COLO829 (cell line): ENCODE measurements around the gene LMAN1L.

Source experiments
- DNase-seq: peaks from one replicate; pipeline ENCODE4 v3.0.0; 2012; ENCODE audit warnings: low spot score

LMAN1L gene

DNA sequence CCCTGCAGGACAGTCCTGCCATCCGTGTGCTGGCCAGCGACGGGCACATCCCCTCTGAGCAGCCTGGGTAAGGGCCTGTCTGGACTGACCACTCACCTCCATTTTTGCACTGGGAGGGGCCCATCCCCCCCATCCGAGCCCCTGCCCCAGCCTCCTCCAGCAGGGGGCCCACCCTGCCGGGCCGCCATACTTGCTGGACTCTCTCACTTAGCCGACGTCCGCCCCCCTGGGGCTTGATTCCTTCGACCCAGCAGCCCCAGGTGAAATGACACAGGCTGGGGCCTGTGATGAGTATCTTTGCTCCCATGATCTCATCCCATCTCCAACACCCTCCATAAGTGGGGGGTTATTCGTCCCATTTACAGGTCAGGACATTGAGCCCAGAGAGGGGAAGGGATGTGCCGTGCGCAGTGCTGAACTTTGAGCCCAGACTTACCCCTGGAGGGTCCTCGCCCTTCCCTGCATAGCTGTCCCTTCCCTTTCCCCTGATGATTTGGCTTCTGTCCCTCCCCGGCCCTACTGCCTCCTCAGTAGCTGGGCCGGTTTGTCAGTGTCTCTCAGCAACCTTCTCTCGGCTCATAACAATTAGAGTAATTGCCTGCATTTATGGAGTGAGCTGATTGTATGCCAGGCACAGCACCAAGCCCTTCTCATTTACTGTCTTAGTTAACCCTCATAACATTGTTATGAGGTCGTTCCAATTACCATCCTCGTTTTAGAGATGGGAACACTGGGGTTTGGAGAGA is 4.2 kb downstream of the LMAN1L start:
- no peak for DNase-seq

DNA sequence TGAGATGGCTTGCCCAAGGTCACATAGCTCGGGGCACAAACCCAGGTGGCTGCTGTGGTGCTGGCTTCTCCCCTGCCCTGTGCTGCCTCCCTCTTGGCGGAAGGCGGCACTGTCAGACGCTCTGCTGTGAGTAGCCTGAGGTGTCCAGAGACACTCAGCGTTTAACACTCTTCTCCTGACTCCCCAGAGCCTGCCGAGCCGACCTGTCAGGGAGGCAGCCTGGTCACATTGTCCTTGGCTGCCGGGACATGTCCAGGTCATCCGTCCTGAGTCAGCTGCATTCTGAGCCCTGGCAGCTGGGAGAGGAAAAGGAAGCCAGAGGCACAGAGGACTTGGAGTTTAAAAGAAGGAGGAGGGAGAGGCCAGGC is 4.7 kb downstream of the LMAN1L start:
- DNase-seq: no peak

DNA sequence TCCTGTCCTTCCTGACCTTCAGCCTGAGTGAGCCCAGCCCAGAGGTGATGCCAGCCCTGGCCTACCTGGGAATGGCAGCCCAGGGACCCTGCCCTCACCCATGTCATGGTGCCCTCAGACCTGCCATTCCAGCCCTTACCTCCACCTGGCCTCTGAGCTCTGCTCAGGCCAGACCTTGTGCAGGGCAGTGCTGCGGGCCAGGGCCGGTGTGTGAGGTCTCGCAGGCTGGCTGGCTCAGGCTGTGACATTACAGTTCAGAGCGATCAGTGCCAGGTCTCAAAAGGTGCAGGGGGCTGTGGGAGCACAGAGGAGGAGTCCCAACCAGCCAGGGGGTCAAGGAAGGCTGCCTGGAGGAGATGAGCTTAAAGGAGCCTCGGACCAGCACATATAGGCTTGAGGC is 7.4 kb downstream of the LMAN1L start:
- DNase-seq: no peak

DNA sequence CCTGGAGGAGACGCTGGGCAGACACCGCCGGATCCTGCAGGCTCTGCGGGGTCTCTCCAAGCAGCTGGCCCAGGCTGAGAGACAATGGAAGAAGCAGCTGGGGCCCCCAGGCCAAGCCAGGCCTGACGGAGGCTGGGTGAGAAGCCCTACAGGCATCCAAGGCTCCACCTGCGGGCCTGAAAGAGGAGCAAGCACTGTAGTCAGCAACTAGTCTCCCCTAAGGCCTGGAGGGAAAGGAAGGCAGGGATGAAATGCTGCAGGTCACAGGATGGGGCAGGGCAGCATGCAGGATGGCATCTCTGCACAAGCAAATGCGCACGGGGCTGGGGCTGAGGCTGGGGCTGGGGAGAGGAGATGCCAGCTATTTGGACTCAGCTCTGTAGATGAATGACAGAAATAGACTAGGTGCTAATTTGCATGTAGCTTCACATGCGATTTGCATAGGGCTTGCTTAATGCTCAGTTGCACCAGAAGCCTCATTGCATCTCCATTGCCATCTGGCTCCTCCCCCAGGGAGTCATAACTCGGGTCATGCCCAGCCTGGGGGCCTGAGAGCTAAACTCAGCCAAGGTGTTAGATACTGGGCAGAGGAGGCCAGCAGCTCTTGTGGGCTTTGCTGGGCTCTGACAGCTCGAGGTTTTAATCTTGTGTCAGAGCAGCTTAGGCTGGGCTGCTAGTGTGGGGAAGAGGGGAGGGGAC is 8.6 kb downstream of the LMAN1L start:
- DNase-seq: no peak

DNA sequence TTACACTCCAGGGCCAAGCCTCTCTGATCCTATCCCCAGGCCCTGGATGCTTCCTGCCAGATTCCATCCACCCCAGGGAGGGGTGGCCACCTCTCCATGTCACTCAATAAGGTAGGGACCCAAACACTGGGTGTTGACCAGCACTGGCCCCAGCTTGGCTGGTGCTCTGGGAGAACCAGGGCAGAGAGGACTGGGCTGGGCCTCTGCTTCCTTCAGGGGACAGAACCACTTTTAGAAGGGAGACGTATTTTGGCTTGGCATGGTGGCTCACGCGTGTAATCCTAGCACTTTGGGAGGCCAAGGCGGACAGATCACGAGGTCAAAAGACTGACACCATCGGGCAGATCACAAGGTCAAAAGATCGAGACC is 9.1 kb downstream of the LMAN1L start:
- DNase-seq: no peak

DNA sequence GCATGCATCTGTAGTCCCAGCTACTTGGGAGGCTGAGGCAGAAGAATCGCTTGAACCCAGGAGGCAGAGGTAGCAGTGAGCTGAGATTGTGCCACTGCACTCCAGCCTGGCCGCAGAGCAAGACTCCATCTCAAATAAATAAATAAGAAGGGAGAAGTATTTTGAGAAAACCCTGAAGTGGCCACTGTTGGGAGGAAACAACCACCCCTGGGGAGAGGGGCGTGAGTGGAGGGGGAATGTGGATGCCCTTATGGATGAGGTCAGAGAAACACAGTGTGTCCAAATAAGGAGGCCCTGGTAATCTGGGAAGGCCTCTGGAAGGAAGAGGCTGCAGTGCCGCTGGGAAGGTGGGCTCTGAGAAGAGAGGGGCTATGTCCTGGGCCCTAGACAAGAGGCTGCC is 9.6 kb downstream of the LMAN1L start:
- DNase-seq: no peak

DNA sequence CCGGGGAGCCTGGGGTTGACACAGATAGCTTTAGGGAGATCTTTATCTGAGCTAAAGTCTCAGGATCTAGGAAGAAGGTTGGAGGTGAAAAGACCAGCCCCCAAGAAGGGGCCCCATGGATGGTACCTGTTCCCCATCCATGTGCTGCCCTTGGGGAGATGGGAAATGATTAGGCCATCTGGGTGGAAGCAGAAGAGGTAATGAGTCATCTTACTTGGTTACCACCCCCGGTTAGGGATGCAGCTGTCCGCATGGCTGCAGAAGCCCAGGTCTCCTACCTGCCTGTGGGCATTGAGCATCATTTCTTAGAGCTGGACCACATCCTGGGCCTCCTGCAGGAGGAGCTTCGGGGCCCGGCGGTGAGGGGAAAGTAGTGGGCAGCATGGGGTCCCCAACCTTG is 10.7 kb downstream of the LMAN1L start:
- DNase-seq: no peak

DNA sequence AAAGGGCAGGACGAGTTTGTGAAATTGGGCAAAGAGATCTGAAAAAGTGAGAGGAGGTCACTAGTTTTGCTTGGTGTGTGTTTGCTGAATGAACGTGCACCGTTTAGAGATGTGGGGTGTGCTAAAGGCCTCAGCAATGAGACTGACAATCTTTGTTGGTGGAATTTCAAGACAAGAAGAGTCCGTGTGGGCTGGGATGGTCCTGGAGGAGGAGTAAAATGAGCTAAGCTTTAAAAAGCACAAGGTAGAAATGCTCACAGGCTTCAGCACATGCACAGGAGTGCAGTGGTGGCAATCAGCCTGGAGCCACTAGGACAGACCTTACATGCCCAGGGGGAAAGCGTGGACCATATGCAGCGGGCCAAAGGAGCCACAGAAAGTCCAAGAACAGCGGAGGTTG is 12.3 kb downstream of the LMAN1L start:
- DNase-seq: no peak

DNA sequence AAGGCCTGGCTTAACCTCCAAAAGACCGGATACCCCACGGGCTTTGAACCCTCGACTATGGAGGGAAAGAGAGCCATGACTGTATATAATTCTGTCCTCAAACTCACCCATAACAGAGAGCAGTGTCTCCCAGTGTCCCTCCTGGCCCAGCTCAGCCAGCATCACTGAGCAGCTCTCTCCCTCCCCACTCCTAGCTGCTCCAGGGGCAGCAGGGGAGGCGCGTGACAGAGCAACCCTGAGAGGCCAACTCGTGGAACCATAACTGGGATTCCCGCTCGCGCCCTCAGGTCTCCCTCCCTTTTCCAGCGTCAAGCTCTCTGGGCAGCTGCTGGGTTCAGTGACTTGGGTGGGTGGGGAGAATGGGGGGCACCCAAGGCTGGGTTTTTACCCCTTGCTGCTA is 13.2 kb downstream of the LMAN1L start:
- no peak for DNase-seq

DNA sequence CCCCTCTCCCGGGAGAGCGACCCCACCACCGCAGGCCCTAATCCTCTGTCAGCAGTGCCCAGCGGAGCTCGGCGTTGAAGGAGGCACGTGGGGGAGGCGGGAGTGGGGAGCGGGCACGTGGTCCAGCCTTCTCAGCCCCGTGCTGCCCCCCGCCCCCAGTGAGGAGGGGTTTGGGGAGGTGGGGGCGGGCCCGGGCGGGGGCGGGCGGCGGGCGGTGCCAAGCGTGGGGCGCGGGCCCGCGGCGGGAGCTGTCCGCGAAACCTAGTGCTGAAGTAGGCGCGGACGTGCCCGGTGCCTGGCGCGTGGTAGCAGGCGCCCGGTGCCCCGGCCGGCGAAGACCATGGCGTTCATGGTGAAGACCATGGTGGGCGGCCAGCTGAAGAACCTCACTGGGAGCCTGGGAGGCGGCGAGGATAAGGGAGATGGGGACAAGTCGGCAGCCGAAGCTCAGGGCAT is 13.8 kb downstream of the LMAN1L start, which contains the start of gene CPLX3:
Gene CPLX3, plus strand, starts transcription at position 264 of the 456 bp plus-strand sequence. Its CDS starts 77 bp downstream, at position 341.
- peak; percentile 20 for DNase-seq

DNA sequence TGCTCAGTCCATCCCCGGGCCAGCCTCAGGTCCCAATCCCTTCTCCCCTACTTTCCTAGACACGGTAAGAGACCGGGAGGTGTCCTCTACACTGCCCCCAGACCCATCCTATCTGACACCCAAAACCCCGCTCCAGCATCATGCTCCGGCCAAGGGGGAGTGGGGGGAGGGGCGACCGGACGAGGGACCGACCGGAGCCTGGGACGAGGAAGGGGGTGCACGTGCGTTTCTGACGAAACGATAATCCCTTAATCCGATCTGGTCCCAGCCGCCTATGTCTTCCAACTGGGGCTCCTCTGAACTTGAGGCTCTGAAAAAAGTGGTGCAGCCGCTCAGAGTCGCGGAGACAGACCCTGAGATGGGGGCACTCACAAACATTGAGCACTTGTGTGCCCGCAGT is 14.3 kb downstream of the LMAN1L start:
- no peak for DNase-seq

DNA sequence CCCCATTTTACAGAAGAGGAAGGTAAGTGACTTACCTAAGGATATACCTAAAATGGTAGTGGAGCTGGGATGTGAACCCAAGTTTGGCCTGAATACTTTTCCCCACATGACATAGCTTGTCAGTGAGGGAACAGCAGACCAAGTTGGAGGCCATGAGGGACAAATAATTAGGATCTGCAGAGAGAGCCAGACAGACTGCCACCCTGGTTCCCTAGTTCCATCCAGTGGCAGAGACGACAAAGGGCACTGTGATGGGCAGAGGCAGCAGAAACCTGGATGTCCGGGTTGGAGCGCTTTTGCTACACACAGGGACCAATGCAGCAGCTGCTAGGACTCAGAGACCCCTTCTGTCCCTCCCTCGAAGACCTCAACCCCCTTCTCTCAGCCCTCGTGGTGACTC is 15.0 kb downstream of the LMAN1L start:
- DNase-seq: no peak

DNA sequence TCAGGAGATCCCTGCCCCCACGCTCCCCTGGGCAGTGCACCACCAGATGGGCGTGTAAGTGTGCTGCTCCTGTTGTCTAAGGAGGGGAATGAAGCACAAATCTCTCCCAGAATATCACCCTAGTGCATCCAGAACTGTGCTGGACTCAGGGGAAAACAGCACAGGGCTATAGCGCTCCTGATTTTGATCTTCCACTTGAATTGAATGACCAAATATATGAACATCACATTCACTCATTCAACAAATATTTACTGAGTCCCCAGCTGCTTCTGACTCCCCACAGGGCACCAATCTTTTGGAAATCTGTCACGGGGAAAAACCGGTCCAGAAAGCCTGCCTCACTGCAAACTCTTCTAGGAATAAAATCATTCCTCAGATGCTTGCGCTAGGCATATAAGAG is 16.2 kb downstream of the LMAN1L start:
- no peak for DNase-seq

DNA sequence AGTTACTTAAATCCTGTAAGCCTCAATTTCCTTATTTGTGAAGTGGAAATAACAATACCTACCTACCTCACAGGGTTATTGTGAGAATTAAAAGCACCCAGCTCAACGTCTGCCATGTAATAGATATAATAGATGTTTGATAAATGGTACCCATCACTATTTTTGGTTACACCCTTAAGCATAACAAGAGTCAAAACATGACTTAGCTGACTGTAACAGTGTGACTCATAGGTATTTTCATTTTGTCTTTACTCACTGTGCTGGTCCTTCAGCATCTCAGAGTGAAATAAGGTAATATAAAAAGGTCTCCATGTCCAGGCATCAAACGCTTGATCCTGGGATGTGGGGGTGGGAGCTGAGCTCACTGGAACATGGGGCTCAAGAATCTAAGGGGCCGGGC is 16.9 kb downstream of the LMAN1L start:
- DNase-seq: no peak

DNA sequence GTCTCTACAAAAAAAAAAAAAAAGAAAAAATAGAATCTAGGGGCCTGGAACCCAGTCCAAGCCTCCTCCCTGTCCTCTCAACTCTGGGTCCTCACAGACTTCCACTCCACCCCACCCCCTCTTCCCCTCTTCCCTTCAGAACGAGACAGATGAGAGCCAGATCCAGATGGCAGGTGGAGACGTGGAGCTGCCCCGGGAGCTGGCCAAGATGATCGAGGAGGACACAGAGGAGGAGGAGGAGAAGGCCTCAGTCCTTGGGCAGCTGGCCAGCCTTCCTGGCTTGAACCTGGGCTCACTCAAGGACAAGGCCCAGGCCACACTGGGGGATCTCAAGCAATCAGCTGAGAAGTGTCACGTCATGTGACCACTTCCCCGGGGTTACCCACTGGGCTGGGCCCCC is 17.4 kb downstream of the LMAN1L start:
- no peak for DNase-seq

DNA sequence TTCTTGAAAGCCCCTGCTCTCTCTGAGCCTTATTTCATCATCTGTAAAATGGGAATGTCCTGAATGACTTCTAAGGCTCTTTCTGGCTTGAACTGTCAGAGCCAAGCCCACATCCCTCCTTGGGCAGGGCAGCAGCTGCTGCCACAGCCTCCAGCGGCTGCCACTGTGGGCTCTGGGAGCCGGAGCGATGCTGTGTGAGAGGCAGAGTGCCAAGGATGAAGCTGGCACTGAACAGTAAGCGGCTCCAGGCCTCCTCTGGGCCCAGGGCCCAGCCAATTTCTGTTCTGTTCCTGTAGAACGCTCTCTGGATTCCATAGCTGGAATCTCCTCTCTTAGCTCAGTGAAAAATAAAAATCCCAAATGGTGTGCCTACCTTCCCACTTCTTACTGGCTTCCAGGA is 18.2 kb downstream of the LMAN1L start:
- no peak for DNase-seq

DNA sequence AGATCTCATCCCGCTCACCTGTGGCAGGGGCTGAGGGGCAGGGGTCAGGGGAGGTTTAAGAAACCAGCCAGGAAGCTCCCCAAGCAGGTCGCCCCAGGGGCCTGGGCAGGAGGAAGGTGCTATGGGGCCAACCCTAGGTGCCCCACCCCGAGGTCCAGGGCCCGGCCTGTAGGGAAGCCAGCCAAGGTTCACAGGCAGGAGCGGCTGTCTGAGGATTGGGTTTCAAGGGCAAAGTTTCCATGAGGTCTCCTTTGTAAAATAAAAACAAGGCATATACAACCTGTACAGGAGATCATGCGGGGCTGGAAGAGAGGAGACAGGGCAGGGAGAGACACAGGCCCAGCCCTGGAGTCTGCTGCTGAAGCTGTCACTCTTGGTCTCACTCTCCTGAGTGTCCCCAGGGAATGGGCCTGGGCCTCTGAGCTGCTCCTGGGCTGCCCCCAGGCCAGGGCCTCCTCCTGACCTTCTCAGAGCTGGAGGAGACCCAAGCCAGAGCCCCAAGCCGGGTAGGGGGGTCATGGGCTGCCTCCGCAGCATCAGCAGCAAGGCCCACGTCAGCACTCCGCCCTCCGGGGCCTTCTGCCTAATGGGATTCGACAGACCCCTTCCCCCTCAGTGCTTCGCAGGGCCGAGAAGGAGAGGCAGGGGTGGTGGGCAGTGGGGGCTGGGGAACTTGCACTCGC is 19.3 kb downstream of the LMAN1L start:
- no peak for DNase-seq

DNA sequence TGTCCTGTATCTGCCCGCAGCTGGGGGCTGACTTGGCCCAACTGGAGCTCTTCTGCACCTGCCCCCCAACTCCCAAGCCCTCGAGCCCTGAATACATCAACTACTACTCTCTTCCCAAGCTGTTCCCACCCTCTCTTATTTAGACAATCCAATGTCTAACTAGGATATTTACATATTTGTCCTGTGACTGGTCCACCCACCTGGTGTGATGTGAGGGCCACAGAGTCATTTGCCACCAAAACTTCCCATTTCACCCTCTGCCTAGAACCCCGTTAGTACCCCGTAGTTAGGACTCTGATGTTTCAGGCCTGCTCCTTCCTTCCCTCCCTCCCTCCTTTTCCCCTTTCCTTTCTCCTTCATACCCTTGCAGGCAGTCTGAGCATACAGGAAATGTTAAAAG is 20.2 kb downstream of the LMAN1L start:
- DNase-seq: no peak

DNA sequence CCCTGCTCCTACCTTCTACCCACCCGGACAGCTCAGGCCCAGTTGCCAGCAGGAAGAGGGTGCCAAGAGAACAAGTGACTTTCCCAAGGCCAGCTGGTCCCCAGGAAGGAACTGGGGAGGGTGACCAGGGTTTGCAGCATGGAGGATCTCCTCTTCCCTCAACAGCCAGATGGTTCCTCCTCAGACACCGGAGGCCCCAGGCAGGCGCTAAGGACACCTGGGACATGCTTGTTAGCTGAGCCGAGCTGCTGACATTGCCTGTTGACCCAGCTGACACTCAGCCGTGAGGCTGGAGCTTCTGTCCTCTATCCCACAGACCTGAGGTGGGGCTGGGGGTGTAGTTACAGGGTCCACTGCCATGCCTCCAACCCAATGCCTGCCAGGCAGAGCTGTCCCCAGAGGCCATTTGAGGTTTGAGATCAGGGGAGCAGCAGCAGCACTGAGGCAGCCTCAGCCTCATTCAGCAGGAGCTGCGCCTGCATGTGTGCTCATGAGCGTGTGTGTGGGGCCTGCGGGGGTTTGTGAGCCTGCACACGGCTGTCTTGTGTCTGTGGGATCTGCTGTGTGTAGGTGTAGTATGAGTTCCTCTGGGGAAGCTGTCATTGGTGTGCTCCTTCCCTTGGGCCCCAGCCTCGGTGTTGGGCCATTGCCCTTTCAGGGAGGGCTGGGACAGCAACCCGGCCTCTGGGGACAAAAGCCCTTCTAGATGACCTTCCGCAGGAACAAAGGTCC is 20.9 kb downstream of the LMAN1L start:
- DNase-seq: no peak

DNA sequence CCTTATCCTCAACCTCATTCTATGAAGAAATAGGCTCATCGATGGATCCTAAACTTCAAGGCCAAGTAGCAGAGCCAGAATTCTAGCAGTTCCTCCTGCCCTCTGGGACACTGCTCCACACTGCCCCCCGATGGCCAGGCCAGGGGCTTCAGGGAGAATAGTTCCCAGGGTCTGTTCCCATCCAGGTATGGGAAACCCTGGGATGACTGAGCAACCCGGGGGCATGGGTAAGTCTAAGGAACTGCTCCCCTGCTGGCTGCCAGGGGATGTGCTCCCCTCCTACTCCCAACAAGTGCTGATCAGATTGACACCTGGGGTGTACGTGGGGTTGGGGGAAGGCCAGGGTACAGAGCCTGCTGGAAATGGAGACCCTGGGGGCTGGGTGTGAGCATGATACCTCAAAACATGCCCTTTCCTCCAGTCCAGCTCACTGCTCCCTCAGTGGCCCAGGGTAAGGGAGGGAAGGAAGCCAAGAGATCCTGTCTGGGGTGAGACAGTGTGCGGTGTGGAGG is 22.7 kb downstream of the LMAN1L start:
- peak; percentile 57 for DNase-seq

DNA sequence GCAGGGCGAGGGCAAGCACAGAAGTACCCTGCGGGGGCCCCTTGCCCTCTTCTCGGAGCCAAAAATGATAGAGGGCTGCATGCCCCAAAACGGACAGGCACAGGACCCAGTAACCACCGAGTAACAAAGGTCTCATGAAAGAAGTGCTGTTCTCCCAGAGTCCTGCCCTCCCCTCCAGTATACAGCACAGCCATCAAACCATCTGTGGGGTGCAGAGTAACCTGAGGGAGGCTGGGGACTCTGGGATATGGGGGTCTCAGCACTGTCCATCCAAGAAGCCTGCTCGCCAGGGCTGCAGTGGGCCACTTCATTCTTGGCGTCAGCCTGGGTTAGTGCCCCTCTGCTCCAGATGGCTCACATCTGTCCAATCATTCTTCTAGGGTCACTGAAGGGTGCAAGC is 24.2 kb downstream of the LMAN1L start:
- DNase-seq: no peak

DNA sequence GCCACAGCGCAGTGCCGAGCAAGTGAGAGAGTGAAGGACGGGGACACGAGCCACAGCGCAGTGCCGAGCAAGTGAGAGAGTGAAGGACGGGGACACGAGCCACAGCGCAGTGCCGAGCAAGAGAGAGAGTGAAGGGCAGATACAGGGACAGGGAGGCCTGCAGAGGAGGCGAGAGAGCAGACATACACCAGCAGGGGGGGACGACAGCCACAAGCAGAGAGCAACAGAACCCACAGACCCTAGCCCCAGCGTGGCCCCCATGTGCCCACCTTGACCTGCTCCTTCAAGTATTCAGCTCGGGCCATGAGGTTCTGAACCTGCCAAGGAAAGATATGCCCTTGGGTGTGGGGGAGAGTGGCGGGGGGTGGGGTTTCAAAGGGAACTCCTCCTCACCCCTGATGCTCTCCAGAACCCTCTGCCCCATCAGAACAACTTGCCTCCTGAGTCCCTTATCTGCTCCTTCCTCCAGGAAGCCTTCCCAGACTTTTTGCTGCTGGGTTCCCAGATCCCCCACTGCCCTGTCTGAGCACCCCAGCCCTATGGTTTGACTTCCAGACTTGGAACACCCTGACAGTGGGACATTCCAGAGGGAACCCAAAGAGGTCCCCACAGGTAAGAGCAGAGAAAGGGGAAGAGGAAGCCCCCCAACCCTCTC is 25.0 kb downstream of the LMAN1L start:
- no peak for DNase-seq
